RWPE2 (cell line): Measurements from ENCODE around the gene DOP1A.

Source experiments
- ATAC-seq: fragments of 200-7000 bp; cut with Tn5 transposase; 3 replicates; pipeline ENCODE4 v1.9.1; 2021; ENCODE audit warnings: low read depth
- DNase-seq: peaks from one replicate; pipeline ENCODE4 v3.0.0-alpha.2; 2020; ENCODE audit warnings: low spot score
- H3K27ac ChIP-seq: fragments of 450-650 bp; 2 replicates; pipeline ENCODE4 v1.5.1; 2017; ENCODE audit warnings: mild to moderate bottlenecking; ENCODE audit not compliant: poor library complexity, severe bottlenecking
- H3K27me3 ChIP-seq: fragments of 250-450 bp; sonication (Bioruptor Pico); 2 replicates; pipeline ENCODE4 v1.5.1; 2021; ENCODE audit warnings: mild to moderate bottlenecking, moderate library complexity; ENCODE audit not compliant: insufficient read depth, poor library complexity, severe bottlenecking
- H3K36me3 ChIP-seq: fragments of 250-450 bp; sonication (Bioruptor Pico); 2 replicates; pipeline ENCODE4 v1.5.1; 2020; ENCODE audit warnings: low read depth, mild to moderate bottlenecking, moderate library complexity
- H3K4me1 ChIP-seq: fragments of 250-450 bp; sonication (Bioruptor Pico); 2 replicates; pipeline ENCODE4 v1.5.1; 2021; ENCODE audit warnings: mild to moderate bottlenecking, moderate library complexity; ENCODE audit not compliant: insufficient read depth, poor library complexity, severe bottlenecking
- H3K4me3 ChIP-seq: fragments of 250-450 bp; sonication (Bioruptor Pico); 2 replicates; pipeline ENCODE4 v1.5.1; 2021; ENCODE audit warnings: mild to moderate bottlenecking, moderate library complexity; ENCODE audit not compliant: severe bottlenecking
- H3K9me3 ChIP-seq: fragments of 250-450 bp; sonication (Bioruptor Pico); 2 replicates; pipeline ENCODE4 v1.5.1; 2021; ENCODE audit warnings: mild to moderate bottlenecking, moderate library complexity; ENCODE audit not compliant: severe bottlenecking
- TF ChIP-seq, protein P1 (sequence below): fragments of 450-650 bp; IDR thresholded peaks from one replicate; pipeline ENCODE4 v1.5.1; 2017; ENCODE audit warnings: mild to moderate bottlenecking, moderate library complexity; ENCODE audit not compliant: poor library complexity, severe bottlenecking

Gene DOP1A

DNA sequence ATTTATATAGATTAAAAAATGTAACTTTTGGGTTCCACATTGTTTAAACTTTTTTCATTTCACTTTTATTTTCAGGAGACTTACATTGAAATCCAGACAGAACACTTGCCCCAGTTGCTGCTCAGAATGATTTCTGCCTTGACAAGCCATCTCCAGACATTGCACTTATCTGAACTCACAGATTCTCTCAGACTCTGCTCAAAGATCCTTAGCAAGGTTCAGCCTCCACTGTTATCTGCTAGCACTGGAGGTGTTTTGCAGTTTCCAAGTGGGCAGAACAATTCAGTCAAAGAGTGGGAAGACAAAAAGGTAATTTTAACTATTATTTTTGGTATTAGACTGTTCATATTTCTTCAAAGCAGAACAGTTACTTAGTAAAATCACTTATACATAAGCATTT is 58.0 kb downstream of the DOP1A start:
- Histone ChIP-seq H3K36me3 (peaks cover 75% of the 10 kb centered on the region), H3K4me1 (peaks cover 2% of the 10 kb centered on the region), H3K27ac (no peak overlapping the region), H3K27me3 (no peaks in the 10 kb centered on the region), H3K4me3 (no peak overlapping the region), H3K9me3 (no peaks in the 10 kb centered on the region)
- DNase-seq: no peak
- TF ChIP-seq, protein P1, sequence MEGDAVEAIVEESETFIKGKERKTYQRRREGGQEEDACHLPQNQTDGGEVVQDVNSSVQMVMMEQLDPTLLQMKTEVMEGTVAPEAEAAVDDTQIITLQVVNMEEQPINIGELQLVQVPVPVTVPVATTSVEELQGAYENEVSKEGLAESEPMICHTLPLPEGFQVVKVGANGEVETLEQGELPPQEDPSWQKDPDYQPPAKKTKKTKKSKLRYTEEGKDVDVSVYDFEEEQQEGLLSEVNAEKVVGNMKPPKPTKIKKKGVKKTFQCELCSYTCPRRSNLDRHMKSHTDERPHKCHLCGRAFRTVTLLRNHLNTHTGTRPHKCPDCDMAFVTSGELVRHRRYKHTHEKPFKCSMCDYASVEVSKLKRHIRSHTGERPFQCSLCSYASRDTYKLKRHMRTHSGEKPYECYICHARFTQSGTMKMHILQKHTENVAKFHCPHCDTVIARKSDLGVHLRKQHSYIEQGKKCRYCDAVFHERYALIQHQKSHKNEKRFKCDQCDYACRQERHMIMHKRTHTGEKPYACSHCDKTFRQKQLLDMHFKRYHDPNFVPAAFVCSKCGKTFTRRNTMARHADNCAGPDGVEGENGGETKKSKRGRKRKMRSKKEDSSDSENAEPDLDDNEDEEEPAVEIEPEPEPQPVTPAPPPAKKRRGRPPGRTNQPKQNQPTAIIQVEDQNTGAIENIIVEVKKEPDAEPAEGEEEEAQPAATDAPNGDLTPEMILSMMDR: no peak
- ATAC-seq: no peak

DNA sequence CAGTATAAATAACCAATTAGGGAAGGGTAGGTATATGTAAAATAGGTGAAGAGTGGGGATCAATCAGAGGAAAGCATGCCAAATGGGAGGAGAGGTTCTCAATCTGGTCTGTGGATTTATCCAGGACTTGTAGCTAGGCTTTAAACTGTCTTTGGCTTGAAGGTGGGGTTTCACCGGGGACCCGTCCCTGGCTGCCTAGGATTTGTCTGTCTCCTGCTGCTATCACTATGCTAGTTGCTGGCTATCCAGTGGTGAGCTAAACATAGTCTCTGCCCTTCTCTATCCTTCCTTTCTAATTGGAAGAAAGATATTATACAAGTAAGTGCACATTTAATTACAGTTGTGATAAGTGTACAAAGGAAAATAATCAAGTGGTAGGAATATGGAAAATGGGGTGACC is 58.8 kb downstream of the DOP1A start:
- Histone ChIP-seq H3K4me3 (no peak overlapping the region), H3K4me1 (no peaks in the 10 kb centered on the region), H3K27me3 (no peaks in the 10 kb centered on the region), H3K27ac (no peak overlapping the region), H3K9me3 (no peaks in the 10 kb centered on the region), H3K36me3 (peaks cover 69% of the 10 kb centered on the region)
- TF ChIP-seq, protein P1: no peak
- ATAC-seq (no peak), DNase-seq (no peak)

DNA sequence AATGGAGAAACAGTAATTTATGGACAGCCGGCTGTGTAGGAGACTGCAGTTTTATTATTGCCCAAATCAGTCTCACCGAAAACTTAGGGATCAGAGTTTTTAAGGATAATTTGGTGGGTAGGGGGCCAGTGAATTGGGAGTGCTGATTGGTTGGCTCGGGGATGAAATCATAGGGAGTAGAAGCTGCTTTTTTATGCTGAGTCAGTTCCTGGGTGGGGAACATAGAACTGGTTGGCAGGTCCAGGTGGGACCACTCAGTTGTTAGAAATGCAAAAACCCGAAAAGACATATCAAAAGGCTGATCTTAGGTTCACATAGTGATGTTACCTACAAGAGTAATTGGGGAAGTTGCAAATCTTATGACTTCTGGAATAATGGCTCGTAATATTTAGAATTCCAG is 59.3 kb downstream of the DOP1A start:
- H3K4me1 ChIP-seq: no peaks in the 10 kb centered on the region
- no peaks in the 10 kb centered on the region for H3K9me3 ChIP-seq
- no peak for DNase-seq
- no peak for ATAC-seq
- H3K27me3 ChIP-seq: no peaks in the 10 kb centered on the region
- no peak overlapping the region for H3K4me3 ChIP-seq
- no peak overlapping the region for H3K27ac ChIP-seq
- TF ChIP-seq, protein P1: no peak
- peaks cover 65% of the 10 kb centered on the region for H3K36me3 ChIP-seq

DNA sequence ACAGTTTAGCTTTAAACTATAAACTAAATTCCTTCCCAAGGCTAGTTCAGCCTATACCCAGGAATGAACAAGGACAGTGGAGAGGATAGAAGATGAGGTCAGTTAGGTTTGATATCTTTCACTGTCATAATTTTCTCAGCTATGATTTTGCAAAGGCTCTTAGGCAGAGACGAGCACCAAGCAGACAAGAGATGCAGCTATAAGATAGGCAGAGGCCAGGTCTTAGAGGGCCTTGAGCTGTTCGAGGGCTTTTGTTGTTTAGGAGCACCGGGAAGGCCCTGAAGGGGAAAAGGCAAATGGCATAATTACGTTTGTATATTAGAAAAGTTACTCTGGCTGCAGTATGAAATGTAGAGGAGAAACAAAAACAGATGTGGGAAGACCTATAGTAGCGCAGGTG is 59.8 kb downstream of the DOP1A start:
- Histone ChIP-seq H3K27ac (no peak overlapping the region), H3K36me3 (peaks cover 63% of the 10 kb centered on the region)
- TF ChIP-seq, protein P1: no peak

DNA sequence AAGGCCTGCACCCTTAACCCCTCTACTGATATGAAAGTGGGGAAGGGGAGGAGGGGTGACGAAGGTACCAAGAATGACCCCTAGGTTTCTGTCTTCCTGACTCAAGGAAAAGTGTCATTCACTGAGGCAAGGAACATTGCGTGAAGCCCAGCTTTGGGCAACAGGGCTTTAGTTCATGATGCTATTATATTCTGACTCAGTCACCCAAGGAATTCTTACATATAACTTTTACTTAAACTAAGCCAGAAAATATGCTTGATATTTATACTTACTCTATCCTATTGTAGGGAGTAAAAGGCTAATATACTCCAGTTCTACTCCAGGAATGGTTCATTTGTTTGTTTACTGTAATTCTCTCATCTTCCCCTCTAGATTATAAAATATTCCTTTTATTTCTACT is 60.5 kb downstream of the DOP1A start:
- H3K36me3 ChIP-seq: peaks cover 65% of the 10 kb centered on the region
- no peaks in the 10 kb centered on the region for H3K27me3 ChIP-seq
- no peak overlapping the region for H3K4me3 ChIP-seq
- DNase-seq (no peak), ATAC-seq (no peak)
- H3K9me3 ChIP-seq: no peaks in the 10 kb centered on the region
- TF ChIP-seq, protein P1: no peak
- no peaks in the 10 kb centered on the region for H3K4me1 ChIP-seq
- no peak overlapping the region for H3K27ac ChIP-seq

More for the DNA sequence above, 59.8 kb downstream of the DOP1A start:
- DNase-seq: no peak
- no peak overlapping the region for H3K4me3 ChIP-seq
- no peaks in the 10 kb centered on the region for H3K27me3 ChIP-seq
- H3K4me1 ChIP-seq: no peaks in the 10 kb centered on the region
- no peak for ATAC-seq
- no peaks in the 10 kb centered on the region for H3K9me3 ChIP-seq
